Natural killer cell (primary cell): ENCODE data around the gene CLASP1. TPM values are rescaled to one million over a fixed set of nuclear protein-coding genes. Genes with fewer than 3 reads are reported as not detected.

Experiments used
- ATAC-seq, 3 donors: fragments of 150-1000 bp in 2 of 3; fragments of 200-7000 bp in 1 of 3; cut with Tn5 transposase; 1 replicate in 1 of 3; 2 replicates in 2 of 3; pipeline ENCODE4 v1.10.0; 2021; ENCODE audit warnings: mild to moderate bottlenecking in 2 of 3, moderate library complexity in 2 of 3
- DNase-seq, 2 donors: peaks; one replicate each; pipeline versions ENCODE4 v3.0.0 to v3.0.0-alpha.2; 2013 to 2021; ENCODE audit warnings: mixed read lengths in 1 of 2
- H3K27ac ChIP-seq: one replicate; pipeline ENCODE4 v1.5.1; 2013; ENCODE audit warnings: mild to moderate bottlenecking, low read length
- H3K27me3 ChIP-seq: one replicate; pipeline ENCODE4 v1.6.1; 2013; ENCODE audit warnings: low read length; ENCODE audit not compliant: control insufficient read depth, insufficient read depth
- H3K36me3 ChIP-seq: one replicate; pipeline ENCODE4 v1.6.1; 2013; ENCODE audit warnings: low read length; ENCODE audit not compliant: control insufficient read depth, insufficient read depth
- H3K4me1 ChIP-seq: one replicate; pipeline ENCODE4 v1.6.1; 2013; ENCODE audit warnings: low read length; ENCODE audit not compliant: control insufficient read depth, insufficient read depth
- H3K4me3 ChIP-seq: one replicate; pipeline ENCODE4 v1.5.1; 2013; ENCODE audit warnings: low read length
- H3K9me3 ChIP-seq: one replicate; pipeline ENCODE4 v1.6.1; 2013; ENCODE audit warnings: low read length; ENCODE audit not compliant: control insufficient read depth, insufficient read depth
- H3K27ac Mint-ChIP-seq, 2 donors: one replicate each; pipeline ENCODE4 v1.8.0; 2022; ENCODE audit warnings: mild to moderate bottlenecking in 2 of 2, mixed read lengths in 2 of 2, moderate library complexity in 1 of 2
- H3K27me3 Mint-ChIP-seq, 2 donors: one replicate each; pipeline ENCODE4 v1.8.0; 2022; ENCODE audit warnings: low read depth in 2 of 2, mixed read lengths in 2 of 2
- H3K36me3 Mint-ChIP-seq: one replicate; pipeline ENCODE4 v1.8.0; 2022; ENCODE audit warnings: mixed read lengths
- H3K4me1 Mint-ChIP-seq, 2 donors: one replicate each; pipeline ENCODE4 v1.8.0; 2022; ENCODE audit warnings: mixed read lengths in 2 of 2
- H3K4me3 Mint-ChIP-seq: one replicate; pipeline ENCODE4 v1.8.0; 2022; ENCODE audit warnings: mild to moderate bottlenecking, moderate library complexity, mixed read lengths
- H3K9me3 Mint-ChIP-seq, 2 donors: one replicate each; pipeline ENCODE4 v1.8.0; 2022; ENCODE audit warnings: mixed read lengths in 2 of 2
- CTCF ChIP-seq: fragments of 200-600 bp; IDR thresholded peaks from one replicate; pipeline ENCODE4 v1.8.0; 2022; ENCODE audit warnings: antibody characterized with exemption
- WGBS: methylation state at CpG from one replicate; pipeline ENCODE4 v1.1.7; 2013; ENCODE audit warnings: missing lambda C conversion rate; ENCODE audit not compliant: insufficient coverage; 5-methylcytosine and 5-hydroxymethylcytosine counted together
- intact Hi-C: fragments of 100-400 bp; cut with micrococcal nuclease; formaldehyde crosslinking; loops from one replicate; pipeline ENCODE4 v1.14.2; 2022
- total RNA-seq, 4 donors: library from RNA; stranded (reverse); fragments of 120-200 nt in 1 of 4; gene quantifications; one replicate each; pipeline versions ENCODE4 v1.2.3 to v1.2.4, GENCODE V29; 2013 to 2022

The CLASP1 gene
- total RNA-seq, 3 donors from 2014 or later (not counting 1 experiment from before 2014, with no cell fraction given) = 125 to 142 (median 127) TPM

- WGBS = under 1% methylated on average over 46 of the region's 46 CpGs
- H3K4me3 Mint-ChIP-seq = peak overlapping the region; percentile 89
- no peak for TF ChIP-seq CTCF
- no peaks in the 10 kb centered on the region for H3K27me3 ChIP-seq
- no peaks in the 10 kb centered on the region for H3K36me3 Mint-ChIP-seq
- peaks cover 13% of the 10 kb centered on the region for H3K36me3 ChIP-seq
- H3K9me3 Mint-ChIP-seq = no peaks in the 10 kb centered on the region
- no peaks in the 10 kb centered on the region for H3K9me3 ChIP-seq
- peak overlapping the region; percentile 92 to 98 for H3K27ac Mint-ChIP-seq
- H3K27me3 Mint-ChIP-seq = no peaks in the 10 kb centered on the region
- intact Hi-C loops = loop anchor here (1.0 to 2.0 kb wide), 4 partner anchors 61 to 225 kb away; partner anchors contain the start of genes CLASP1, NIFK and TSN
- H3K4me1 Mint-ChIP-seq = peaks cover 35 to 44% of the 10 kb centered on the region in 2 donors
- peak overlapping the region; percentile 97 for H3K4me3 ChIP-seq
- peaks cover 21% of the 10 kb centered on the region for H3K4me1 ChIP-seq
- DNase-seq (peak in 1 of 2 donors; percentile 90), ATAC-seq (peak; percentile 71 to 86 (median 73))
- H3K27ac ChIP-seq = peak overlapping the region; percentile 100
These were observed 119.0 kb downstream of the CLASP1 start for GRCh38 chr2:121530212-121530705.

- intact Hi-C loops = loop anchor here (1.0 to 5.0 kb wide), 5 partner anchors 42 to 226 kb away; partner anchors contain the start of genes CLASP1, NIFK and TSN
- DNase-seq = no peak
- H3K9me3 Mint-ChIP-seq = no peaks in the 10 kb centered on the region
- no peaks in the 10 kb centered on the region for H3K9me3 ChIP-seq
- H3K27ac ChIP-seq = peak overlapping the region; percentile 100
- peak overlapping the region; percentile 92 to 98 for H3K27ac Mint-ChIP-seq
- peaks cover 21% of the 10 kb centered on the region for H3K4me1 ChIP-seq
- H3K4me1 Mint-ChIP-seq = peaks cover 33 to 44% of the 10 kb centered on the region in 2 donors
- no peaks in the 10 kb centered on the region for H3K36me3 Mint-ChIP-seq
- H3K27me3 ChIP-seq = no peaks in the 10 kb centered on the region
- H3K4me3 Mint-ChIP-seq = peak overlapping the region; percentile 89
- no peaks in the 10 kb centered on the region for H3K27me3 Mint-ChIP-seq
- peaks cover 19% of the 10 kb centered on the region for H3K36me3 ChIP-seq
- peak overlapping the region; percentile 97 for H3K4me3 ChIP-seq
- ATAC-seq = peak in 1 of 3 donors; percentile 2
- no peak for TF ChIP-seq CTCF
- WGBS = 12% methylated on average over 17 of the region's 19 CpGs
These were observed 119.6 kb downstream of the CLASP1 start for GRCh38 chr2:121529439-121530211.

- H3K4me1 ChIP-seq = peaks cover 25% of the 10 kb centered on the region
- no peak overlapping the region for H3K4me3 ChIP-seq
- H3K27ac ChIP-seq = no peak overlapping the region
- no peaks in the 10 kb centered on the region for H3K9me3 ChIP-seq
- ATAC-seq = no peak
- 70% methylated on average over 3 of the region's 3 CpGs for WGBS
- peaks cover 37% of the 10 kb centered on the region for H3K36me3 ChIP-seq
- intact Hi-C loops = loop anchor here (5.0 kb wide), 1 partner anchor 40 kb away; no protein-coding TSS in a partner anchor
- H3K9me3 Mint-ChIP-seq = no peaks in the 10 kb centered on the region
- no peaks in the 10 kb centered on the region for H3K27me3 Mint-ChIP-seq
- H3K27me3 ChIP-seq = no peaks in the 10 kb centered on the region
- H3K27ac Mint-ChIP-seq = peak overlapping the region; percentile 92 to 98
- TF ChIP-seq CTCF = no peak
- DNase-seq = no peak
- peak overlapping the region; percentile 32 for H3K4me3 Mint-ChIP-seq
- no peaks in the 10 kb centered on the region for H3K36me3 Mint-ChIP-seq
- peaks cover 33 to 46% of the 10 kb centered on the region in 2 donors for H3K4me1 Mint-ChIP-seq
These were observed 122.1 kb downstream of the CLASP1 start for GRCh38 chr2:121527009-121527682.
